Adipocyte (in vitro differentiated cells): ENCODE results near the gene ITIH4.

ENCODE experiments used
- DNase-seq: peaks from one replicate; pipeline ENCODE4 v3.0.0-alpha.2; 2015; ENCODE audit warnings: low read depth
- H3K27me3 ChIP-seq: replicated peaks from 2 replicates; pipeline ENCODE4 v1.7.0; 2013; ENCODE audit warnings: mild to moderate bottlenecking, low read length, moderate library complexity; ENCODE audit not compliant: control insufficient read depth, insufficient read depth
- H3K36me3 ChIP-seq: 2 replicates; pipeline ENCODE4 v1.7.0; 2013; ENCODE audit warnings: low read length, mild to moderate bottlenecking, moderate library complexity; ENCODE audit not compliant: control insufficient read depth, insufficient read depth, severe bottlenecking
- H3K4me1 ChIP-seq: 2 replicates; pipeline ENCODE4 v1.7.0; 2013; ENCODE audit warnings: mild to moderate bottlenecking, low read length, moderate library complexity; ENCODE audit not compliant: control insufficient read depth, insufficient read depth
- H3K4me3 ChIP-seq: 2 replicates; pipeline ENCODE4 v1.7.0; 2013; ENCODE audit warnings: mild to moderate bottlenecking, low read length, moderate library complexity
- H3K9ac ChIP-seq: 2 replicates; pipeline ENCODE4 v1.7.0; 2013; ENCODE audit warnings: mild to moderate bottlenecking, low read length, moderate library complexity
- H3K9me3 ChIP-seq: 2 replicates; pipeline ENCODE4 v1.7.0; 2013; ENCODE audit warnings: mild to moderate bottlenecking, low read length, moderate library complexity; ENCODE audit not compliant: control insufficient read depth

Gene ITIH4

DNA sequence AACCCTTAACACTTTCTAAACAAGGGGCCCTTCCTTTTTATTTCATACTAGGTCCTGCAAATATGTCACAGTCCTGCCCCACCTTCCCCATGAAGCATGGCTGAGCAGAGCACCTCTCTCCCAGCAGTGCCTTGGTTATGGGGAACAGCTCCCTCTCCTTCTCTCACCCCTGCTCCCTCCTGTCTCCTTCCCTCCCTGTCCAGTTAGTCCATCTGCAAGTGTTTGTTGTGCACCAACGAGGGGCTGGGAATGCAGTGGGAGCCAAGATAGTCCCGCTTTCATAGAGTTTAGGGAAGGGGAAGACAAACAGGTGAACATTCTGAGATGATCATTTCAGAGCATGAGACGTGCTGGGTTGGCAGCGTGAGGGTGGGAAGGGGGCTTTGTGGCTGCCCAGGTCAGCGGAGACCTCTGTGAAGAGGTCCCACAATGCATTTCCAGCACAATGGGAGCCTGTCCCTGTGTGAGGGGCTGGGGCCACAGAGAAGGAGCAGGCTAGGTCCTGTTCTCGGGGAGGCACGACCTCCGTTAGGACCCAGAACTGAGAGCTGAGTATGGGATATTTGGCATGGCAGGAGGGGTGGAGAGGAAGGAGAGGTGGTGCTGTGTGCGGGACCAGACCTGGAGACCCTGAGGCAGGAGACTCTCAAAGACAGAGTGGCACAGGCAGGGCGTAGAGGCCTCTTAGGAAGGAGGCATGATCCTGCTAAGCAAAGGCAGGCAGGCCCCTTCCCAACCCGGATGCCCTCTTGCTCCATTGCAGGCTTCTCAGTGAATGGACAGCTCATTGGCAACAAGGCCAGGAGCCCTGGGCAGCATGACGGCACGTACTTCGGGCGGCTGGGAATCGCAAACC, 41.4 kb downstream of the ITIH4 start:
- Histone ChIP-seq H3K36me3 (peaks cover 3% of the 10 kb centered on the region), H3K27me3 (peaks cover 8% of the 10 kb centered on the region), H3K4me1 (peaks cover 6% of the 10 kb centered on the region), H3K9me3 (no peaks in the 10 kb centered on the region), H3K9ac (peak overlapping the region; percentile 78), H3K4me3 (peak overlapping the region; percentile 73)
- no peak for DNase-seq

- no peak for DNase-seq
- Histone ChIP-seq H3K36me3 (peaks cover 3% of the 10 kb centered on the region), H3K4me1 (peaks cover 6% of the 10 kb centered on the region), H3K4me3 (peak overlapping the region; percentile 73), H3K9ac (peak overlapping the region; percentile 78), H3K27me3 (peaks cover 18% of the 10 kb centered on the region), H3K9me3 (no peaks in the 10 kb centered on the region)
These were observed 42.5 kb downstream of the ITIH4 start for GRCh38 chr3:52787672-52788625.

GRCh38 chr3:52787246-52787645, 43.2 kb downstream of the ITIH4 start:
- Histone ChIP-seq H3K27me3 (peaks cover 25% of the 10 kb centered on the region), H3K9ac (no peak overlapping the region), H3K4me3 (no peak overlapping the region), H3K4me1 (peaks cover 6% of the 10 kb centered on the region), H3K36me3 (peaks cover 3% of the 10 kb centered on the region), H3K9me3 (no peaks in the 10 kb centered on the region)
- no peak for DNase-seq

DNA sequence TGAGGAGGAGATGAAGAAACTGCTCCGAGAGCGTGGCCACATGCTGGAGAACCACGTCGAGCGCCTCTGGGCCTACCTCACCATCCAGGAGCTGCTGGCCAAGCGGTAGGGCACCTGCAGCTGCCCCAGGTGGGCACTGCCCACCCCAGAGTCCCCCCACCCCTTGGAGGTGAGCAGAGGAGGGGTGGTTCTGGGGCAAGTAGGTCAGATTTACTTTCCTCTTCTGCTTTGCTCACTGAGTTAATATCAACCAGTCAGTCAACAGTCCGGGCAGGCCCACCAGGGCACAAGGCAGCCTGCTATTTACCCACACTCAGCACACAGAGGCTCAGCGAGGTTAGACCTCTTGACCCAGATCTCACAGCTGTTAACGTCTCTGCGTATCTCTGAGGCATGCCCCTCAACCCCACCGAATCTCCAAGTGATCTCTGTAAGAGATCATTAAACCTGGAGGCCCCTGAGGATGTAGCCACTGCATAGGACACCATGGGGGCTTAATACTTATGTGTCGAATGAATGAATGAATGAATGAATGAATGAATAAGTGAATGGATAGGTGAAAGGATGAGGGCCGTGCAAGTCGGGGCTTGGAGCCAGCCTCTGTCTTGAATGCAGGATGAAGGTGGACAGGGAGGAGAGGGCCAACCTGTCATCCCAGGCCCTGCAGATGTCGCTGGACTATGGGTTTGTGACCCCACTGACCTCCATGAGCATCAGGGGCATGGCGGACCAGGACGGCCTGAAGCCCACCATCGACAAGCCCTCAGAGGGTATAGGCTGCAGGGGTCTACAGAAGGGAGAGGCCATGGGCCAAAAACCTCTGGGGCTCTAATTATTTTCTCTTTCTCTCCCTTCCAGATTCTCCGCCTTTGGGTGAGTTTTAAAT, 43.9 kb downstream of the ITIH4 start:
- H3K4me3 ChIP-seq, result no peak overlapping the region
- no peaks in the 10 kb centered on the region for H3K9me3 ChIP-seq
- DNase-seq, result no peak
- H3K36me3 ChIP-seq, result peaks cover 3% of the 10 kb centered on the region
- H3K9ac ChIP-seq, result no peak overlapping the region
- peaks cover 6% of the 10 kb centered on the region for H3K4me1 ChIP-seq
- peaks cover 30% of the 10 kb centered on the region for H3K27me3 ChIP-seq

DNA sequence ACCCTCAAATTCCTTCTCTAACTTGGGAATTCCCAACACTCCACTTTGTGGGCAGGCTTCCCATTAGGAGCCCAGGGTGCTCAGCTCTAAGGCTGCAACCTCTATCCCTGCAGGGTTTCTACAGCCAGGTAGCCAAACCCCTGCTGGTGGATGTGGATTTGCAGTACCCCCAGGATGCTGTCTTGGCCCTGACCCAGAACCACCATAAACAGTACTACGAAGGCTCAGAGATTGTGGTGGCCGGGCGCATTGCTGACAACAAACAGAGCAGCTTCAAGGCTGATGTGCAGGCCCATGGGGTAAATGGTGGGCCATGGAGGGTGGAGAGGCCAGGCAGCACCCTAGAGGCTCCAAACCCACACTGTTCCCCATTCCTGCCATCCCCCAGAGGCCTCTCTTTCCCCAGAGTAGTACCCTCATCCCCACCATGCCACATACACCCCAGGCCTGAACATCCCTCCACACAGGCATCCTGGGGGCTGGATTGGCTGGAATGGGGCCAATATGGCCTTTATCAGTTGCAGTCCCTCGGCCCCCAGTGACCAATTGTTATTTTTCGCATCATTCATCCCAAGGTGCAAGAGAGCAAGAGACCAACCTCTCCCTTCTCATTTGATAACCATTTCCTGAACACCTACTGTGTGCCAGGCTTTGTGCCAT, 45.4 kb downstream of the ITIH4 start:
- Histone ChIP-seq H3K27me3 (peaks cover 41% of the 10 kb centered on the region), H3K4me1 (peaks cover 6% of the 10 kb centered on the region), H3K9ac (no peak overlapping the region), H3K4me3 (no peak overlapping the region), H3K36me3 (peaks cover 3% of the 10 kb centered on the region), H3K9me3 (no peaks in the 10 kb centered on the region)
- DNase-seq, result no peak

- H3K9me3 ChIP-seq, result no peaks in the 10 kb centered on the region
- no peaks in the 10 kb centered on the region for H3K36me3 ChIP-seq
- no peak overlapping the region for H3K4me3 ChIP-seq
- peaks cover 6% of the 10 kb centered on the region for H3K4me1 ChIP-seq
- peaks cover 49% of the 10 kb centered on the region for H3K27me3 ChIP-seq
- no peak for DNase-seq
- no peak overlapping the region for H3K9ac ChIP-seq
These were observed 46.4 kb downstream of the ITIH4 start for GRCh38 chr3:52784021-52784621.

DNA sequence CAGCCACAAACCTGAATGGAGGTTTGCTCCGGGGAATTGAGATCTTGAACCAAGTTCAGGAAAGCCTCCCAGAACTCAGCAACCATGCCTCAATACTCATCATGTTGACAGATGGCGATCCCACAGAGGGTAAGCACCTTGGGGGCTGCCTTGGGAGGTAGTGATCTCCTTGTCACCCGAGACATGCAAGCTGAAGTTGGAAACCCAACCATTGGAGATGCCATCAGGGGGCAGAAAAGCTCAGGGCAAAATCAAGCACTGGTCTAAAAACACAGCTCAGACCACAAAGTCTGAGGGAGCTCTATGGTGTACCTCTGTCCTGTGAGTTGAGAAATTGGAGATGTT, 47.3 kb downstream of the ITIH4 start:
- peaks cover 6% of the 10 kb centered on the region for H3K4me1 ChIP-seq
- no peak for DNase-seq
- H3K36me3 ChIP-seq, result no peaks in the 10 kb centered on the region
- H3K4me3 ChIP-seq, result no peak overlapping the region
- H3K27me3 ChIP-seq, result peaks cover 59% of the 10 kb centered on the region
- no peaks in the 10 kb centered on the region for H3K9me3 ChIP-seq
- H3K9ac ChIP-seq, result no peak overlapping the region

- no peak overlapping the region for H3K9ac ChIP-seq
- H3K9me3 ChIP-seq, result no peaks in the 10 kb centered on the region
- DNase-seq, result no peak
- peaks cover 61% of the 10 kb centered on the region for H3K27me3 ChIP-seq
- H3K4me1 ChIP-seq, result peaks cover 5% of the 10 kb centered on the region
- H3K4me3 ChIP-seq, result no peak overlapping the region
- H3K36me3 ChIP-seq, result no peaks in the 10 kb centered on the region
These were observed 47.9 kb downstream of the ITIH4 start for GRCh38 chr3:52782412-52783210.

DNA sequence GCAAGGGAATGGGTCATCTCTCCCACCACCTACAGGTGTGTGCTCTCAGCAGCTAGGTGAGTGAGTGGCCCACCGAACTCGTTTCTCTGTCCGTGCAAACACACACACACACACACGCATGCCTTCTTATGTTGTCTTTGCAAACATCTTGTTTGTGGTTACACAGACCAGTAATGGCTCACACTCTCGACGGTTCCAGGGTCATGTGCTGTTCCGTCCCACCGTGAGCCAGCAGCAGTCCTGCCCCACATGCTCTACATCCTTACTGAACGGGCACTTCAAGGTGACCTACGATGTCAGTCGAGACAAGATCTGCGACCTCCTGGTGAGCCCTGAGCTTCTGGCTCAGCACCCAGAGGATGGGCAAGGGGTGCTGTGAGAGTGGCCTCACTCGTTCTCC, 48.7 kb downstream of the ITIH4 start:
- H3K36me3 ChIP-seq, result no peaks in the 10 kb centered on the region
- H3K27me3 ChIP-seq, result peaks cover 61% of the 10 kb centered on the region
- no peaks in the 10 kb centered on the region for H3K4me1 ChIP-seq
- no peak overlapping the region for H3K4me3 ChIP-seq
- H3K9ac ChIP-seq, result no peak overlapping the region
- H3K9me3 ChIP-seq, result no peaks in the 10 kb centered on the region
- no peak for DNase-seq
